Endodermal cell (in vitro differentiated cells): ENCODE data around the gene VWA8. TPM values are rescaled to one million over a fixed set of nuclear protein-coding genes. Genes with fewer than 3 reads are reported as not detected.
"Not testable (repeated sequence)": the region's sequence is repeated elsewhere in the genome, so short reads cannot be mapped to it uniquely, and the experiment has no call there.

Experiments
- DNase-seq: peaks from one replicate; pipeline ENCODE4 v3.0.0-alpha.2; 2017
- H3K27ac ChIP-seq: 2 replicates; pipeline ENCODE4 v1.5.1; 2013; ENCODE audit warnings: mild to moderate bottlenecking, low read depth, low read length, moderate library complexity
- H3K27me3 ChIP-seq: 2 replicates; pipeline ENCODE4 v1.6.1; 2013; ENCODE audit warnings: mild to moderate bottlenecking, low read length, moderate library complexity; ENCODE audit not compliant: insufficient read depth, control insufficient read depth, poor library complexity, severe bottlenecking
- H3K36me3 ChIP-seq: 2 replicates; pipeline ENCODE4 v1.7.0; 2013; ENCODE audit warnings: mild to moderate bottlenecking, low read length, moderate library complexity; ENCODE audit not compliant: control insufficient read depth, insufficient read depth
- H3K4me1 ChIP-seq: one replicate; pipeline ENCODE4 v1.7.0; 2013; ENCODE audit warnings: low read length; ENCODE audit not compliant: control insufficient read depth, insufficient read depth
- H3K4me3 ChIP-seq: 2 replicates; pipeline ENCODE4 v1.5.1; 2013; ENCODE audit warnings: mild to moderate bottlenecking, low read length, moderate library complexity
- H3K9ac ChIP-seq: 2 replicates; pipeline ENCODE4 v1.6.1; 2013; ENCODE audit warnings: mild to moderate bottlenecking, low read length, moderate library complexity; ENCODE audit not compliant: poor library complexity, severe bottlenecking; ENCODE audit errors: extremely low read depth
- H3K9me3 ChIP-seq: 2 replicates; pipeline ENCODE4 v1.6.1; 2013; ENCODE audit warnings: mild to moderate bottlenecking, low read length, moderate library complexity; ENCODE audit not compliant: control insufficient read depth
- H3K27ac Mint-ChIP-seq: 2 replicates; pipeline ENCODE4 v1.8.0; 2020; ENCODE audit warnings: mixed read lengths
- H3K27me3 Mint-ChIP-seq: 2 replicates; pipeline ENCODE4 v1.8.0; 2021; ENCODE audit warnings: mild to moderate bottlenecking, mixed read lengths; ENCODE audit not compliant: insufficient read depth
- H3K36me3 Mint-ChIP-seq: 2 replicates; pipeline ENCODE4 v1.8.0; 2020; ENCODE audit warnings: low read depth, mixed read lengths
- H3K4me1 Mint-ChIP-seq: 2 replicates; pipeline ENCODE4 v1.8.0; 2020; ENCODE audit warnings: mixed read lengths
- H3K4me3 Mint-ChIP-seq: 2 replicates; pipeline ENCODE4 v1.8.0; 2020; ENCODE audit warnings: mild to moderate bottlenecking, moderate library complexity, mixed read lengths
- H3K9me3 Mint-ChIP-seq: 2 replicates; pipeline ENCODE4 v1.8.0; 2020; ENCODE audit warnings: mild to moderate bottlenecking, mixed read lengths
- CTCF ChIP-seq: fragments of 200-600 bp; sonication (generic); conservative IDR thresholded peaks from 2 replicates; pipeline ENCODE4 v1.5.0; 2021; ENCODE audit warnings: antibody characterized with exemption, mild to moderate bottlenecking
- WGBS, 2 experiments: methylation state at CpG; one replicate each; pipeline versions ENCODE4 v1.1.5 to v1.1.7; 2013; ENCODE audit warnings: missing lambda C conversion rate in 2 of 2, mixed read lengths in 1 of 2; ENCODE audit not compliant: insufficient coverage in 1 of 2, insufficient read length in 1 of 2; 5-methylcytosine and 5-hydroxymethylcytosine counted together
- total RNA-seq, 2 donors: library from RNA; stranded (reverse); fragmentation: NEBNext Ultra II Directional in 1 of 2; extraction: Animal tissue kit (Norgen Biotek cat#: 25700) in 1 of 2; gene quantifications; 2 replicates in 1 of 2; 3 replicates in 1 of 2; pipeline ENCODE4 v1.2.1, GENCODE V29; 2021

Gene VWA8
- total RNA-seq, 2 donors from 2014 or later: 24.6 to 25.6 TPM

GRCh38 chr13:41624041-41624440 is 336.9 kb downstream of the VWA8 start:
- no peak for DNase-seq
- H3K4me1 Mint-ChIP-seq: peaks cover 2% of the 10 kb centered on the region
- no peaks in the 10 kb centered on the region for H3K9me3 ChIP-seq
- H3K27me3 Mint-ChIP-seq: no peaks in the 10 kb centered on the region
- H3K9me3 Mint-ChIP-seq: peaks cover 6% of the 10 kb centered on the region
- TF ChIP-seq CTCF: no peak
- H3K36me3 ChIP-seq: no peaks in the 10 kb centered on the region
- no peak overlapping the region for H3K4me3 ChIP-seq
- H3K27ac Mint-ChIP-seq: no peak overlapping the region
- H3K27me3 ChIP-seq: no peaks in the 10 kb centered on the region
- no peak overlapping the region for H3K4me3 Mint-ChIP-seq
- no peaks in the 10 kb centered on the region for H3K4me1 ChIP-seq
- H3K27ac ChIP-seq: no peak overlapping the region
- no peak overlapping the region for H3K9ac ChIP-seq
- peaks cover 10% of the 10 kb centered on the region for H3K36me3 Mint-ChIP-seq

- no peak for DNase-seq
- Histone ChIP-seq H3K9ac (no peak overlapping the region), H3K9me3 (no peaks in the 10 kb centered on the region), H3K27me3 (no peaks in the 10 kb centered on the region), H3K4me1 (no peaks in the 10 kb centered on the region), H3K27ac (no peak overlapping the region), H3K4me3 (no peak overlapping the region), H3K36me3 (no peaks in the 10 kb centered on the region)
- Mint-ChIP-seq H3K4me3 (no peak overlapping the region), H3K4me1 (peaks cover 2% of the 10 kb centered on the region), H3K9me3 (peaks cover 15% of the 10 kb centered on the region), H3K36me3 (peaks cover 15% of the 10 kb centered on the region), H3K27ac (no peak overlapping the region), H3K27me3 (no peaks in the 10 kb centered on the region)
- TF ChIP-seq CTCF: no peak
- WGBS, 2 experiments: 94 to 97% methylated on average over 2 to 6 of the region's 6 CpGs
Measured at GRCh38 chr13:41622432-41623429, 338.2 kb downstream of the VWA8 start.

GRCh38 chr13:41621716-41622431 is 339.0 kb downstream of the VWA8 start:
- Mint-ChIP-seq H3K4me1 (peaks cover 2% of the 10 kb centered on the region), H3K4me3 (no peak overlapping the region), H3K27ac (no peak overlapping the region), H3K9me3 (peaks cover 15% of the 10 kb centered on the region), H3K27me3 (no peaks in the 10 kb centered on the region), H3K36me3 (peaks cover 15% of the 10 kb centered on the region)
- TF ChIP-seq CTCF: no peak
- Histone ChIP-seq H3K4me1 (no peaks in the 10 kb centered on the region), H3K27me3 (no peaks in the 10 kb centered on the region), H3K36me3 (no peaks in the 10 kb centered on the region), H3K9me3 (no peaks in the 10 kb centered on the region), H3K27ac (no peak overlapping the region), H3K9ac (no peak overlapping the region), H3K4me3 (no peak overlapping the region)
- DNase-seq: no peak
- WGBS, 2 experiments: 93 to 100% methylated on average over 1 to 5 of the region's 5 CpGs

GRCh38 chr13:41617633-41618032 is 343.3 kb downstream of the VWA8 start:
- not testable (repeated sequence) for H3K9ac ChIP-seq, H3K4me1 ChIP-seq, H3K4me3 ChIP-seq, H3K36me3 ChIP-seq, H3K9me3 ChIP-seq, DNase-seq, H3K27me3 Mint-ChIP-seq, H3K4me3 Mint-ChIP-seq, H3K27ac Mint-ChIP-seq, H3K27ac ChIP-seq, H3K27me3 ChIP-seq
- Mint-ChIP-seq H3K36me3 (peaks cover 29% of the 10 kb centered on the region), H3K4me1 (peaks cover 11% of the 10 kb centered on the region), H3K9me3 (peaks cover 14% of the 10 kb centered on the region)
- WGBS, 2 experiments: 83 to 100% methylated on average over 1 to 4 of the region's 5 CpGs
